ENCODE measurements around the gene SORL1.

DNA sequence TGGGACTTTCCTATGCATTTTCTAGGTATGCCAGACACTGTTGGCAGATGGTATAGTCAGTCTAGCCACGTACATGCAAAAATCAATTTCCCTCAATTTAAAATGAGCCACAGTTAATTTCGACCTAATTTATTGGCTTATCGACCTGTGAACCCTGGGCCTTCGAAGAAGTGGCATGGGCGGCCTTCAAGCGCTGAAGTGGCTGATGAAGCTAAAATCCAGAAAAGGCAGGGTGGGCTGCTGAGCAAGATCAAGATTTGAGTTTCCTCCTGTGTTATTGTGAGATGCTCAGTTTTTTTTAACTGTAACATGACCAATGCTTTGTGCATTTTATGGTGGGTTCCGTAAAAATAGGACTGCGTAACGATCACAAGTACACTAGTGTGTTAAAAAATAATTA, 6.4 kb downstream of the SORL1 start:
- no peak for TF ChIP-seq CTCF (IDR thresholded peaks at IDR 0.05)
- no peak for TF ChIP-seq POLR2AphosphoS5 (IDR thresholded peaks at IDR 0.05)
- TF ChIP-seq POLR2A (IDR thresholded peaks at IDR 0.05), result no peak
